Measurements from ENCODE around the gene ZNF316.

ZNF316 gene

GRCh38 chr7:6701860-6702259, 64.7 kb downstream of the ZNF316 start:
- no peak for DNase-seq
